Measurements from ENCODE around the gene CHST4.

- TF ChIP-seq, protein P1, sequence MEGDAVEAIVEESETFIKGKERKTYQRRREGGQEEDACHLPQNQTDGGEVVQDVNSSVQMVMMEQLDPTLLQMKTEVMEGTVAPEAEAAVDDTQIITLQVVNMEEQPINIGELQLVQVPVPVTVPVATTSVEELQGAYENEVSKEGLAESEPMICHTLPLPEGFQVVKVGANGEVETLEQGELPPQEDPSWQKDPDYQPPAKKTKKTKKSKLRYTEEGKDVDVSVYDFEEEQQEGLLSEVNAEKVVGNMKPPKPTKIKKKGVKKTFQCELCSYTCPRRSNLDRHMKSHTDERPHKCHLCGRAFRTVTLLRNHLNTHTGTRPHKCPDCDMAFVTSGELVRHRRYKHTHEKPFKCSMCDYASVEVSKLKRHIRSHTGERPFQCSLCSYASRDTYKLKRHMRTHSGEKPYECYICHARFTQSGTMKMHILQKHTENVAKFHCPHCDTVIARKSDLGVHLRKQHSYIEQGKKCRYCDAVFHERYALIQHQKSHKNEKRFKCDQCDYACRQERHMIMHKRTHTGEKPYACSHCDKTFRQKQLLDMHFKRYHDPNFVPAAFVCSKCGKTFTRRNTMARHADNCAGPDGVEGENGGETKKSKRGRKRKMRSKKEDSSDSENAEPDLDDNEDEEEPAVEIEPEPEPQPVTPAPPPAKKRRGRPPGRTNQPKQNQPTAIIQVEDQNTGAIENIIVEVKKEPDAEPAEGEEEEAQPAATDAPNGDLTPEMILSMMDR (conservative IDR thresholded peaks at IDR 0.05): no peak
- TF ChIP-seq ZFX (IDR thresholded peaks at IDR 0.05): no peak
Observed at GRCh38 chr16:71491054-71491453, 35.2 kb upstream of the CHST4 start.

Measured in C4-2B (cell line).